Activated CD4-positive, alpha-beta T cell treated with anti-CD3 and anti-CD28 coated beads, Interleukin-10, Interleukin-2, amounts not matched to agents 100 ng/mL and 50 ng/mL, durations not matched to agents 16 hours and 8 hours (primary cell): ENCODE results near the gene CCDC179.

ENCODE experiments used
- DNase-seq: peaks from one replicate; pipeline ENCODE4 v3.0.0-alpha.2; 2020

CCDC179 gene

GRCh38 chr11:22807855-22808570 lies 52.3 kb downstream of the CCDC179 start:
- DNase-seq: no peak

GRCh38 chr11:22807391-22807790 lies 52.9 kb downstream of the CCDC179 start:
- no peak for DNase-seq

GRCh38 chr11:22802861-22803260 lies 57.4 kb downstream of the CCDC179 start:
- DNase-seq: no peak

GRCh38 chr11:22800482-22800881 lies 59.8 kb downstream of the CCDC179 start:
- no peak for DNase-seq

- no peak for DNase-seq
Measured at GRCh38 chr11:22798901-22799300, 61.4 kb downstream of the CCDC179 start.

GRCh38 chr11:22797047-22797446 lies 63.2 kb downstream of the CCDC179 start:
- no peak for DNase-seq
